Activated CD4-positive, alpha-beta memory T cell treated with anti-CD3 and anti-CD28 coated beads, Interleukin-2, amount 10 ng/mL, durations not matched to agents 7 days and 5 days (primary cell): ENCODE measurements around the gene DNASE1. TPM values are rescaled to one million over a fixed set of nuclear protein-coding genes. Genes with fewer than 3 reads are reported as not detected.
"Not testable (repeated sequence)": the region's sequence is repeated elsewhere in the genome, so short reads cannot be mapped to it uniquely, and the experiment has no call there.

Source experiments
- CTCF ChIA-PET: fragments of 350-600 bp; sonication (Branson Sonifier 250); formaldehyde crosslinking; loops from one replicate; lab custom pipeline; 2021; ENCODE audit warnings: antibody characterized with exemption, inconsistent platforms; lab: Charles Lee
- POLR2A ChIA-PET: fragments of 350-600 bp; sonication (Branson Sonifier 250); formaldehyde crosslinking; loops from one replicate; lab custom pipeline; 2021; ENCODE audit warnings: antibody characterized with exemption; lab: Charles Lee
- DNase-seq: peaks from one replicate; pipeline ENCODE4 v3.0.0-alpha.2; 2020
- H3K27ac Mint-ChIP-seq: one replicate; pipeline ENCODE4 v1.8.0; 2021; ENCODE audit warnings: mild to moderate bottlenecking, mixed read lengths
- H3K27me3 Mint-ChIP-seq: one replicate; pipeline ENCODE4 v1.8.0; 2021; ENCODE audit warnings: mixed read lengths
- H3K36me3 Mint-ChIP-seq: one replicate; pipeline ENCODE4 v1.8.0; 2021; ENCODE audit warnings: low read depth, mixed read lengths
- H3K4me1 Mint-ChIP-seq: one replicate; pipeline ENCODE4 v1.8.0; 2021; ENCODE audit warnings: mixed read lengths
- H3K4me3 Mint-ChIP-seq: one replicate; pipeline ENCODE4 v1.8.0; 2021; ENCODE audit warnings: mild to moderate bottlenecking, mixed read lengths
- H3K9me3 Mint-ChIP-seq: one replicate; pipeline ENCODE4 v1.8.0; 2021; ENCODE audit warnings: mixed read lengths
- total RNA-seq, 2 experiments: library from RNA; stranded (reverse); gene quantifications; one replicate each; pipeline ENCODE4 v1.2.3, GENCODE V29; 2021

The DNASE1 gene
- total RNA-seq, 2 experiments from 2014 or later, result 32.8 to 35.8 TPM

- no peaks in the 10 kb centered on the region for H3K27me3 Mint-ChIP-seq
- no peak overlapping the region for H3K4me3 Mint-ChIP-seq
- ChIA-PET CTCF (interaction anchor here (0.8 kb wide), 1 partner anchor 9 kb away, joined by 3 read pairs; no protein-coding TSS in a partner anchor), POLR2A (no interaction called here)
- peak; percentile 11 for DNase-seq
- no peaks in the 10 kb centered on the region for H3K9me3 Mint-ChIP-seq
- no peak overlapping the region for H3K27ac Mint-ChIP-seq
- H3K36me3 Mint-ChIP-seq, result peaks cover 6% of the 10 kb centered on the region
- H3K4me1 Mint-ChIP-seq, result peaks cover 9% of the 10 kb centered on the region
Observed at GRCh38 chr16:3645108-3645503, 9.4 kb upstream of the DNASE1 start.

GRCh38 chr16:3645504-3646347 is 8.8 kb upstream of the DNASE1 start:
- H3K4me1 Mint-ChIP-seq, result peaks cover 9% of the 10 kb centered on the region
- ChIA-PET POLR2A (no interaction called here), CTCF (no interaction called here)
- H3K9me3 Mint-ChIP-seq, result no peaks in the 10 kb centered on the region
- DNase-seq, result peak; percentile 6
- H3K36me3 Mint-ChIP-seq, result peaks cover 3% of the 10 kb centered on the region
- no peak overlapping the region for H3K27ac Mint-ChIP-seq
- H3K4me3 Mint-ChIP-seq, result no peak overlapping the region
- no peaks in the 10 kb centered on the region for H3K27me3 Mint-ChIP-seq

GRCh38 chr16:3646348-3646920 is 8.1 kb upstream of the DNASE1 start:
- H3K4me3 Mint-ChIP-seq, result no peak overlapping the region
- H3K27me3 Mint-ChIP-seq, result no peaks in the 10 kb centered on the region
- peaks cover 4% of the 10 kb centered on the region for H3K36me3 Mint-ChIP-seq
- H3K27ac Mint-ChIP-seq, result peak overlapping the region; percentile 5
- ChIA-PET CTCF (interaction anchor here (0.6 kb wide), 1 partner anchor 61 kb away, joined by 4 read pairs; no protein-coding TSS in a partner anchor), POLR2A (no interaction called here)
- no peaks in the 10 kb centered on the region for H3K9me3 Mint-ChIP-seq
- H3K4me1 Mint-ChIP-seq, result peaks cover 8% of the 10 kb centered on the region
- peak; percentile 11 for DNase-seq

GRCh38 chr16:3650631-3651265 is 3.7 kb upstream of the DNASE1 start:
- ChIA-PET CTCF (no interaction called here), POLR2A (no interaction called here)
- H3K36me3 Mint-ChIP-seq, result peaks cover 9% of the 10 kb centered on the region
- DNase-seq, result no peak
- H3K4me1 Mint-ChIP-seq, result peaks cover 10% of the 10 kb centered on the region
- no peaks in the 10 kb centered on the region for H3K9me3 Mint-ChIP-seq
- no peak overlapping the region for H3K4me3 Mint-ChIP-seq
- no peaks in the 10 kb centered on the region for H3K27me3 Mint-ChIP-seq
- H3K27ac Mint-ChIP-seq, result no peak overlapping the region

GRCh38 chr16:3651461-3652372 is 2.8 kb upstream of the DNASE1 start:
- H3K9me3 Mint-ChIP-seq, result no peaks in the 10 kb centered on the region
- H3K27me3 Mint-ChIP-seq, result no peaks in the 10 kb centered on the region
- peaks cover 11% of the 10 kb centered on the region for H3K36me3 Mint-ChIP-seq
- ChIA-PET POLR2A (no interaction called here), CTCF (interaction anchor here (0.9 kb wide), 1 partner anchor 36 kb away, joined by 3 read pairs; no protein-coding TSS in a partner anchor)
- H3K4me1 Mint-ChIP-seq, result peaks cover 2% of the 10 kb centered on the region
- no peak overlapping the region for H3K4me3 Mint-ChIP-seq
- DNase-seq, result no peak
- H3K27ac Mint-ChIP-seq, result no peak overlapping the region

- Mint-ChIP-seq H3K4me1 (peaks cover 6% of the 10 kb centered on the region), H3K27me3 (no peaks in the 10 kb centered on the region), H3K36me3 (peaks cover 18% of the 10 kb centered on the region), H3K9me3 (no peaks in the 10 kb centered on the region), H3K27ac (no peak overlapping the region), H3K4me3 (no peak overlapping the region)
- no peak for DNase-seq
- CTCF ChIA-PET, result interaction anchor here (0.6 to 0.9 kb wide), 2 partner anchors 36 to 87 kb away, joined by 3 read pairs; no protein-coding TSS in a partner anchor
- POLR2A ChIA-PET, result no interaction called here
Observed at GRCh38 chr16:3652373-3653195, 1.9 kb upstream of the DNASE1 start.

GRCh38 chr16:3655030-3655395 is 522 bp downstream of the DNASE1 start:
- DNase-seq, result no peak
- Mint-ChIP-seq H3K36me3 (peaks cover 37% of the 10 kb centered on the region), H3K9me3 (no peaks in the 10 kb centered on the region), H3K4me3 (no peak overlapping the region), H3K4me1 (peaks cover 17% of the 10 kb centered on the region), H3K27me3 (no peaks in the 10 kb centered on the region), H3K27ac (no peak overlapping the region)
- CTCF ChIA-PET, result interaction anchor here (1.0 to 1.3 kb wide), 2 partner anchors 29 to 47 kb away, joined by 3 to 5 read pairs; no protein-coding TSS in a partner anchor
- POLR2A ChIA-PET, result no interaction called here

GRCh38 chr16:3655396-3656159 is 1.1 kb downstream of the DNASE1 start:
- peaks cover 17% of the 10 kb centered on the region for H3K4me1 Mint-ChIP-seq

GRCh38 chr16:3656160-3656490 is 1.6 kb downstream of the DNASE1 start:
- CTCF ChIA-PET, POLR2A ChIA-PET, H3K27ac Mint-ChIP-seq, H3K27me3 Mint-ChIP-seq, DNase-seq, H3K4me3 Mint-ChIP-seq, H3K9me3 Mint-ChIP-seq: not testable (repeated sequence)
- H3K4me1 Mint-ChIP-seq, result peaks cover 17% of the 10 kb centered on the region
- H3K36me3 Mint-ChIP-seq, result peaks cover 41% of the 10 kb centered on the region

More at GRCh38 chr16:3655396-3656159, 1.1 kb downstream of the DNASE1 start:
- DNase-seq, result no peak
- peaks cover 38% of the 10 kb centered on the region for H3K36me3 Mint-ChIP-seq
- H3K27ac Mint-ChIP-seq, result no peak overlapping the region
- no peaks in the 10 kb centered on the region for H3K9me3 Mint-ChIP-seq
- H3K27me3 Mint-ChIP-seq, result no peaks in the 10 kb centered on the region
- H3K4me3 Mint-ChIP-seq, result no peak overlapping the region
- ChIA-PET POLR2A (no interaction called here), CTCF (interaction anchor here (1.0 to 1.3 kb wide), 2 partner anchors 29 to 48 kb away, joined by 3 to 5 read pairs; no protein-coding TSS in a partner anchor)

GRCh38 chr16:3656491-3657468 is 2.3 kb downstream of the DNASE1 start:
- CTCF ChIA-PET, result no interaction called here
- no peak overlapping the region for H3K4me3 Mint-ChIP-seq
- POLR2A ChIA-PET, result interaction anchor here (1.0 to 1.3 kb wide), 2 partner anchors 45 to 157 kb away, joined by 3 read pairs; no protein-coding TSS in a partner anchor
- H3K9me3 Mint-ChIP-seq, result no peaks in the 10 kb centered on the region
- peaks cover 41% of the 10 kb centered on the region for H3K36me3 Mint-ChIP-seq
- H3K4me1 Mint-ChIP-seq, result peaks cover 17% of the 10 kb centered on the region
- no peak overlapping the region for H3K27ac Mint-ChIP-seq
- no peaks in the 10 kb centered on the region for H3K27me3 Mint-ChIP-seq
- DNase-seq, result no peak
